ENCODE data around the gene CST3. TPM values are rescaled to one million over a fixed set of nuclear protein-coding genes. Genes with fewer than 3 reads are reported as not detected.

The CST3 gene
- total and polyA plus RNA-seq, 10 of the 15 experiments (the other 5 are each of a cell fraction or from before 2014, with no cell fraction given) = 11.8 to 127 (median 57.8) TPM

- RAD21 ChIA-PET (ENCODE audit: unreplicated experiment) = no interaction called here
- Histone ChIP-seq H3K4me1 (ENCODE audit: control insufficient read depth, insufficient read depth, low read length) (no peaks in the 10 kb centered on the region), H3K36me3 (ENCODE audit: control insufficient read depth in 2 of 2, insufficient read depth in 2 of 2, low read length in 1 of 2) (no peaks in the 10 kb centered on the region), H4K20me1 (ENCODE audit: control insufficient read depth, insufficient read depth) (no peaks in the 10 kb centered on the region), H3K9me3 (replicated peaks; ENCODE audit: control insufficient read depth, insufficient read depth, low read length) (no peaks in the 10 kb centered on the region), H3K9ac (ENCODE audit: control insufficient read depth, insufficient read depth, low read length) (no peak overlapping the region), H2AFZ (ENCODE audit: control insufficient read depth, low read depth, low read length) (no peak overlapping the region), H3K27ac (ENCODE audit: control insufficient read depth, insufficient read depth) (no peak overlapping the region), H3K79me2 (ENCODE audit: control insufficient read depth, insufficient read depth, low read length) (no peaks in the 10 kb centered on the region), H3K4me3 (no peak overlapping the region), H3K27me3 (replicated peaks in 1 of 2; ENCODE audit: control insufficient read depth in 2 of 2, insufficient read depth in 2 of 2, low read length in 1 of 2) (no peaks in the 10 kb centered on the region), H3K4me2 (ENCODE audit: control insufficient read depth, insufficient read depth) (no peak overlapping the region)
- 12% methylated on average over 6 of the region's 6 CpGs for WGBS (ENCODE audit: insufficient coverage, insufficient replicate concordance, low lambda C conversion rate, missing lambda C conversion rate)
- ATAC-seq (no peak), FAIRE-seq (no peak), DNase-seq (ENCODE audit: low read depth, low spot score) (no peak)
- SMC1A ChIA-PET (ENCODE audit: uncharacterized antibody, unreplicated experiment) = no interaction called here
- CTCF ChIA-PET = no interaction called here
- POLR2A ChIA-PET = no interaction called here
- in situ Hi-C loops (cut with MboI) (no loop called here), intact Hi-C loops (cut with micrococcal nuclease; ENCODE audit: unreplicated experiment) (no loop called here)
- no TSS peak for BruUV-seq (replicated peaks)
- no peak for TF ChIP-seq MTA3 (IDR thresholded peaks at IDR 0.05; ENCODE audit: borderline replicate concordance, low read length)
- TF ChIP-seq NR2C1 (IDR thresholded peaks at IDR 0.05) = no peak
- no peak for TF ChIP-seq CEBPZ (IDR thresholded peaks at IDR 0.05; ENCODE audit: low read depth, low read length)
- TF ChIP-seq SKIL (IDR thresholded peaks at IDR 0.05; ENCODE audit: low read depth, poor library complexity, severe bottlenecking) = no peak
- TF ChIP-seq RFX5 (IDR thresholded peaks at IDR 0.05; ENCODE audit: low read depth, low read length) = no peak
- TF ChIP-seq IRF3 (IDR thresholded peaks at IDR 0.05) = no peak
- TF ChIP-seq MLLT1 (IDR thresholded peaks at IDR 0.05) = no peak
- no peak for TF ChIP-seq ZNF274 (IDR thresholded peaks at IDR 0.05; ENCODE audit: insufficient read depth, insufficient read length)
- no peak for TF ChIP-seq JUND (IDR thresholded peaks at IDR 0.05; ENCODE audit: low read depth, low read length)
- TF ChIP-seq CHD4 (IDR thresholded peaks at IDR 0.05) = no peak
- TF ChIP-seq SPI1 (IDR thresholded peaks at IDR 0.05; ENCODE audit: borderline replicate concordance, insufficient read depth, low read depth, low read length) = no peak
- TF ChIP-seq MTA2 (IDR thresholded peaks at IDR 0.05; ENCODE audit: low read depth) = no peak
- TF ChIP-seq BMI1 (IDR thresholded peaks at IDR 0.05; ENCODE audit: borderline replicate concordance) = no peak
- no peak for TF ChIP-seq HDAC2 (IDR thresholded peaks at IDR 0.05)
- no peak for TF ChIP-seq HCFC1 (IDR thresholded peaks at IDR 0.05; ENCODE audit: low read length)
- no peak for TF ChIP-seq KLF5 (IDR thresholded peaks at IDR 0.05; ENCODE audit: partially characterized antibody)
- no peak for TF ChIP-seq PML (IDR thresholded peaks at IDR 0.05; ENCODE audit: low read length)
These were observed 25.4 kb upstream of the CST3 start for GRCh38 chr20:23663180-23663579.

Measured in GM12878 (cell line).